CD4-positive, CD25-positive, alpha-beta regulatory T cell (primary cell): ENCODE measurements around the gene HMGCLL1. TPM values are rescaled to one million over a fixed set of nuclear protein-coding genes. Genes with fewer than 3 reads are reported as not detected.

Experiments used
- ATAC-seq, 2 donors: fragments of 150-1000 bp; cut with Tn5 transposase; one replicate each; pipeline ENCODE4 v1.10.0; 2021; ENCODE audit warnings: low read depth in 2 of 2, moderate number of reproducible peaks in 2 of 2, moderate library complexity in 1 of 2
- DNase-seq, 3 donors: peaks; one replicate each; pipeline versions ENCODE4 v3.0.0 to v3.0.0-alpha.2; 2012 to 2022; ENCODE audit warnings: mixed read lengths in 1 of 3
- H3K27ac ChIP-seq: one replicate; pipeline ENCODE4 v1.7.0; 2013; ENCODE audit warnings: mild to moderate bottlenecking, low read length; ENCODE audit not compliant: insufficient read depth, poor library complexity, severe bottlenecking
- H3K27me3 ChIP-seq: one replicate; pipeline ENCODE4 v1.7.0; 2013; ENCODE audit warnings: low read length; ENCODE audit not compliant: control insufficient read depth, insufficient read depth
- H3K36me3 ChIP-seq: one replicate; pipeline ENCODE4 v1.7.0; 2013; ENCODE audit warnings: mild to moderate bottlenecking, low read length, moderate library complexity; ENCODE audit not compliant: control insufficient read depth, insufficient read depth
- H3K4me1 ChIP-seq: 2 replicates; pipeline ENCODE4 v1.7.0; 2013; ENCODE audit warnings: mild to moderate bottlenecking, low read length; ENCODE audit not compliant: insufficient read depth, control insufficient read depth, poor library complexity, severe bottlenecking
- H3K4me3 ChIP-seq: one replicate; pipeline ENCODE4 v1.7.0; 2013; ENCODE audit warnings: low read depth, mild to moderate bottlenecking, low read length, moderate library complexity
- H3K9me3 ChIP-seq, 2 experiments: 1 replicate in 1 of 2; 2 replicates in 1 of 2; pipeline ENCODE4 v1.7.0; 2013; ENCODE audit warnings: low read length in 2 of 2, mild to moderate bottlenecking in 1 of 2, moderate library complexity in 1 of 2; ENCODE audit not compliant: control insufficient read depth in 2 of 2
- H3K27ac Mint-ChIP-seq, 3 donors: one replicate each; pipeline ENCODE4 v1.8.0; 2020 to 2022; ENCODE audit warnings: mild to moderate bottlenecking in 3 of 3, mixed read lengths in 3 of 3, moderate library complexity in 2 of 3
- H3K27me3 Mint-ChIP-seq: one replicate; pipeline ENCODE4 v1.8.0; 2022; ENCODE audit warnings: mild to moderate bottlenecking, mixed read lengths
- H3K36me3 Mint-ChIP-seq: one replicate; pipeline ENCODE4 v1.8.0; 2020; ENCODE audit warnings: mixed read lengths
- H3K4me1 Mint-ChIP-seq, 4 donors: one replicate each; pipeline ENCODE4 v1.8.0; 2020 to 2022; ENCODE audit warnings: mixed read lengths in 4 of 4, mild to moderate bottlenecking in 1 of 4
- H3K4me3 Mint-ChIP-seq, 4 donors: one replicate each; pipeline ENCODE4 v1.8.0; 2020 to 2022; ENCODE audit warnings: mild to moderate bottlenecking in 4 of 4, mixed read lengths in 4 of 4, moderate library complexity in 3 of 4
- H3K9me3 Mint-ChIP-seq, 7 donors: one replicate each; pipeline ENCODE4 v1.8.0; 2020 to 2022; ENCODE audit warnings: mixed read lengths in 7 of 7, mild to moderate bottlenecking in 3 of 7, moderate library complexity in 2 of 7
- polyA plus RNA-seq, 4 donors: library from polyadenylated mRNA; unstranded; fragments of 300-500 nt; fragmentation: Illumina TruSeq; gene quantifications; one replicate each; pipeline ENCODE4 v1.2.3, GENCODE V29; 2021
- total RNA-seq: library from RNA; stranded (reverse); gene quantifications from one replicate; pipeline ENCODE4 v1.2.3, GENCODE V29; 2022

HMGCLL1 gene
- total and polyA plus RNA-seq, 5 donors from 2014 or later: not detected

DNA sequence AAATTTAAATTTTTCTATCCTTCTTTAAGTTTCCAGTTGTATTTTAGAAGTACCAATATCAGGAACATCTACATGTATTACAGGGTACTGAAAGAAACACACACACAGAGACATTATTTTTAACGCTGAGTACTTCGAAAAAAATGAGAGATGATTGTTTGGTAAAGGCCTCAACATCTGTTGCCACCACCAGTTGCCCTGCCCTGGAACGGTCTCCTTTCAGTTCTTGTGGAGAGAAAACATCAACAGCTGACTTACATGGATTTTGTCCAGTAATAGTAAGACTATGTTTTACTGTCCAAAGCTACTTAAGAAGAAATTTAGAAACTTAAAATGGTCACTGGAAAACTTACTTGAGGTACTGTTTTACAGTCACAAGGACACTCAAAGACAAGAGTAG, 16.7 kb downstream of the HMGCLL1 start:
- no peaks in the 10 kb centered on the region for H3K9me3 ChIP-seq
- no peaks in the 10 kb centered on the region for H3K36me3 ChIP-seq
- no peaks in the 10 kb centered on the region for H3K4me1 ChIP-seq
- Mint-ChIP-seq H3K36me3 (no peaks in the 10 kb centered on the region), H3K4me3 (no peak overlapping the region), H3K9me3 (peaks cover 0 to 17% (median 2%) of the 10 kb centered on the region in 7 donors), H3K27ac (no peak overlapping the region), H3K27me3 (no peaks in the 10 kb centered on the region), H3K4me1 (no peaks in the 10 kb centered on the region)
- no peak overlapping the region for H3K4me3 ChIP-seq
- ATAC-seq (no peak), DNase-seq (no peak)
- no peaks in the 10 kb centered on the region for H3K27me3 ChIP-seq
- H3K27ac ChIP-seq: no peak overlapping the region

DNA sequence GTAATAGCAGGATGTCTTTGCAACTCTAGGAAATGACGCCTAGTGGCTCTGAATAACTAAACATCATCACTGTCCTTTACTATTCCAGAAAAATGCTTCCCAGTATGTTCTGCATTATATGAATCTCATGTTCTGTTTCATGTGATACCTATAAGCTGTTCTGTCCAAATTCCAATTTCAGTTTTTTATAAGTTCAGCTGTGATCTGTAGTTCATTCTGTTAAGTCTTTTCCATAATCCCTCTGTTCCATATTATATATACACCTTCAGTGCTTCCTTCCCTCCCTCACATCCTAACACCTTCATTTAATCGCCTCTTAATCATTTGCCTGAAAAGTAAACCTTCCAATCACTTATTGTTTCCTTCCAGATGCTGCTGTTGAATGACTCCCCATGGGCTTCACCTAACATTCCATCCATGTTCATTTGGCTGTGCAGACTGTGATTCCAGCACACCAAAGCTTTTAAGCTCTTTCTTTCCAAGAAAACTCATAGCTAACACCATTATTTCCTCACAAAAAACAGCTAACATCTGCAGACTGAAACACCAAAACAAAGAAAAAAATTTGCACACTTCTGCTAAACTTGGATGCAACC, 18.6 kb downstream of the HMGCLL1 start:
- Histone ChIP-seq H3K27ac (no peak overlapping the region), H3K9me3 (peaks cover 0 to 5% of the 10 kb centered on the region in 2 experiments), H3K27me3 (no peaks in the 10 kb centered on the region), H3K4me1 (no peaks in the 10 kb centered on the region), H3K4me3 (no peak overlapping the region), H3K36me3 (no peaks in the 10 kb centered on the region)
- no peaks in the 10 kb centered on the region for H3K4me1 Mint-ChIP-seq
- no peak for DNase-seq
- ATAC-seq: no peak
- H3K36me3 Mint-ChIP-seq: no peaks in the 10 kb centered on the region
- H3K9me3 Mint-ChIP-seq: peaks cover 0 to 17% (median 2%) of the 10 kb centered on the region in 7 donors
- H3K27me3 Mint-ChIP-seq: no peaks in the 10 kb centered on the region
- no peak overlapping the region for H3K27ac Mint-ChIP-seq
- no peak overlapping the region for H3K4me3 Mint-ChIP-seq

DNA sequence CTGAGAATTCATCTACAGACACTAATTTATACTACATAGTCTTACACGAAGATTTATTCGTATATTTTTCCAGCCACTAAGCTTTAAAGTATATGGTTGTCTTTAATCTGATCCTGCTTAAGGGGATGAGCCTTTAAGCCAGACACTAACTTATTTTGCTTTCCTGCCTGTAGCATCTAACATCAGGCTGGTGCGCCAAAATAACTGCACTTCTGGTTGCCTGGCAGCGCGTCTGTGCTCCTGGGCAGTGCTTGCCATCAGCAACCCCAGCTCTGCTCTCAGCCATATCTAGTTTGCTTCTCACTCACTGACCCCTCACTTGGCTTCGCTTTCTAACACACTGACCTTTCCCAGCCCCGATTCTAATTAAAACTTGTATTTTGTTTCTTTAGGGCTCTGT, 21.8 kb downstream of the HMGCLL1 start:
- no peak for ATAC-seq
- Mint-ChIP-seq H3K27me3 (no peaks in the 10 kb centered on the region), H3K4me3 (no peak overlapping the region), H3K9me3 (peaks cover 0 to 8% (median 2%) of the 10 kb centered on the region in 7 donors), H3K4me1 (no peaks in the 10 kb centered on the region), H3K27ac (no peak overlapping the region), H3K36me3 (no peaks in the 10 kb centered on the region)
- no peak for DNase-seq
- H3K27ac ChIP-seq: no peak overlapping the region
- H3K27me3 ChIP-seq: no peaks in the 10 kb centered on the region
- no peaks in the 10 kb centered on the region for H3K4me1 ChIP-seq
- peaks cover 0 to 5% of the 10 kb centered on the region in 2 experiments for H3K9me3 ChIP-seq
- H3K36me3 ChIP-seq: no peaks in the 10 kb centered on the region
- no peak overlapping the region for H3K4me3 ChIP-seq

DNA sequence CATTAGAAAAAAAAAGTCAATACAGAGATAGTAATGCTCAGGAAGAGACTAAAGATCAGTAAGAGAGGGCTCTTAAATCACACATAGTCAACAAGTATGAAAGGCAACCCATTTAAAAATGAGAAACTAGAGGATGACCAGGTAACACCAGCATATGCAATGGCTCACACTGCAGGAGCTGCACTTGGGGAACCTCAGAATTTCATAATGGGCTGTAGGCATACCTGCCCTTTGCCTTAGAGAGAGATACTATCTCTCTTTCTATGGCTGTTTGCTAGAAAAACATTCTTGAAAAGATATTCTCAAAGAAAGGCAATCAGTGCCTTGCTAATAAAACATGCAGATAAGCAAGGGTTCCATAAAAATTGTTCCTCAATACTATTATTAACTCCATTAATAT, 33.2 kb downstream of the HMGCLL1 start:
- Mint-ChIP-seq H3K27me3 (no peaks in the 10 kb centered on the region), H3K9me3 (peaks cover 0 to 9% (median 4%) of the 10 kb centered on the region in 7 donors), H3K36me3 (no peaks in the 10 kb centered on the region), H3K27ac (no peak overlapping the region), H3K4me3 (no peak overlapping the region), H3K4me1 (no peaks in the 10 kb centered on the region)
- Histone ChIP-seq H3K27me3 (no peaks in the 10 kb centered on the region), H3K4me1 (no peaks in the 10 kb centered on the region), H3K9me3 (no peaks in the 10 kb centered on the region), H3K4me3 (no peak overlapping the region), H3K27ac (no peak overlapping the region), H3K36me3 (no peaks in the 10 kb centered on the region)
- DNase-seq: no peak
- ATAC-seq: no peak

DNA sequence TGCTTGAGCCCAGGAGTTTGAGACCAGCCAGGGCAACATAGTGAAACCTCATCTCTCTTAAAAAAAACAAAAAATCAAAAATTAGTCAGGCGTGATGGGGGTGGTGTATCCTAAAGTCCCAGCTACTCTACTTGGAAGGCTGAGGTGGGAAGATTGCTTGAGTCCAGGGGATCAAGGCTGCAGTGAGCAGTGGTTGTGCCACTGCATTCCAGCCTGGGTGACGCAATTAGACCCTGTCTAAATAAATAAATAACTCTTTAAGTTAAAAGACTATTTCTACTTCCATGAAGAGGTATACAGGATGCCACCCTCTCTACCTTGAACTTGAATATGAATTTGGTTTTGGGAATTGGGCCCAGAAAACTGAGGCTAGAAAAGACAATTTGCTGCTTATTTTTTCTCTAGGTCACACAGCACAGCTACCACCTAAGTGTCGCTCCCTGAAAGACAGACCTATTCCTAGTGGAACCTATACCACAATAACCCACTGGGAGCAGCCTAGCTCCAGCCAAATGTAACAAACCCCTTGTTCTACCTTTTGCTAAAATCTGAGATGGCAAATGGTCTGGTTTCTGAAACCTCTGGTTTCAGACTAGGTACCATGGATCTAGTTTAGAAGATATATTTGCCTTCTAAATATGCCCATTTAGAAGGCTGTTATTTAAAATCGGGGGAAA, 35.2 kb downstream of the HMGCLL1 start:
- Histone ChIP-seq H3K36me3 (no peaks in the 10 kb centered on the region), H3K27ac (no peak overlapping the region), H3K4me3 (no peak overlapping the region), H3K9me3 (no peaks in the 10 kb centered on the region), H3K27me3 (no peaks in the 10 kb centered on the region), H3K4me1 (no peaks in the 10 kb centered on the region)
- H3K4me3 Mint-ChIP-seq: no peak overlapping the region
- no peaks in the 10 kb centered on the region for H3K36me3 Mint-ChIP-seq
- ATAC-seq (no peak), DNase-seq (no peak)
- no peaks in the 10 kb centered on the region for H3K4me1 Mint-ChIP-seq
- H3K9me3 Mint-ChIP-seq: peaks cover 0 to 19% (median 4%) of the 10 kb centered on the region in 7 donors
- no peak overlapping the region for H3K27ac Mint-ChIP-seq
- H3K27me3 Mint-ChIP-seq: no peaks in the 10 kb centered on the region

DNA sequence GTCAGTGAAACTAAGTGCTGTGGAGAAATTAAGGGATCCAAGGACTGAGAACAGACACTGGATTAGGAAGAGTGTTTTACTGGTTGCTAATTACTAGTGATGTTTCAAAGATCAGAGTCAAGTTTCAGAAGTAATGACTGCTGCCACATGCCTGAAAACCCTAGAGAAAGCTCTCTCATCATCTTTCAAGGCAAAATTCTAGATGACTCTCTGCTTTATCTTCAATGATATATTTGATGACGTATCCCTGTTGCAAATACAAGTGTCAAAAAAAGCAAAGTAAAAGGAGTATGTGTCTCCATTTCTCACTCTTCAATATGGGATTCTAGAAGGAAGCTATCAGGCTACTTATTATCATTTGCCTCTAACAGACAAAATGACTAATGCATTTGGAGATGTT, 38.0 kb downstream of the HMGCLL1 start:
- peaks cover 0 to 28% (median 0%) of the 10 kb centered on the region in 7 donors for H3K9me3 Mint-ChIP-seq
- H3K4me3 Mint-ChIP-seq: no peak overlapping the region
- no peaks in the 10 kb centered on the region for H3K4me1 Mint-ChIP-seq
- H3K27me3 Mint-ChIP-seq: no peaks in the 10 kb centered on the region
- Histone ChIP-seq H3K27ac (no peak overlapping the region), H3K4me1 (no peaks in the 10 kb centered on the region), H3K36me3 (no peaks in the 10 kb centered on the region), H3K4me3 (no peak overlapping the region), H3K27me3 (no peaks in the 10 kb centered on the region), H3K9me3 (no peaks in the 10 kb centered on the region)
- no peak for ATAC-seq
- no peaks in the 10 kb centered on the region for H3K36me3 Mint-ChIP-seq
- DNase-seq: no peak
- no peak overlapping the region for H3K27ac Mint-ChIP-seq

DNA sequence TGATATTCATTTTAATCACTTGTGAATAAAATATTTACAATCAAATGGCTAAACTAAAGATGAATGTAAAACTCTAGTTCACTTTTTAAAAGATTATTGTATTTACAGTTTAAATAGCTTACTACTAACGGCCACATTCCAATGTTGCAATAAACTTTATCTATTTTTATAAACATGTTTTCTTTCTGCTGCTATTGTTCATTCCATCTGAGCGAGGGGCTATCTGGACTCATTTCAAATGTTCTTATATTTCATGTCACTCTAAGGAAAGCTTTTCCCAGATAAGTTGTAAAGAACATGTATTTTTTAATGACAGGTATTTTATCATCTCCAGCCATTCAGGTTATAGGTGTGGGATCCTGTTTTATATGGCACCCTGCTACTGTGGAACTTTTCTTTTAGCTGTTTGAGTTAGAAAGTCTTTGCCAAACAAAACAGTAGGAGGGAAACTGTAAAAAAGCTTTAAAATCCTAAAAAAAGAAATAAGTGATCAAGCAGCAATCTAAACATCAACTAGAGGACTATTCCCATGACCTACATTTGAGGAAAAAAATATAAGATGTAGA, 42.5 kb downstream of the HMGCLL1 start:
- Histone ChIP-seq H3K27ac (no peak overlapping the region), H3K36me3 (no peaks in the 10 kb centered on the region), H3K27me3 (no peaks in the 10 kb centered on the region), H3K9me3 (no peaks in the 10 kb centered on the region), H3K4me3 (no peak overlapping the region), H3K4me1 (no peaks in the 10 kb centered on the region)
- no peaks in the 10 kb centered on the region for H3K27me3 Mint-ChIP-seq
- H3K36me3 Mint-ChIP-seq: no peaks in the 10 kb centered on the region
- H3K4me1 Mint-ChIP-seq: no peaks in the 10 kb centered on the region
- H3K9me3 Mint-ChIP-seq: peaks cover 0 to 24% (median 2%) of the 10 kb centered on the region in 7 donors
- H3K27ac Mint-ChIP-seq: no peak overlapping the region
- H3K4me3 Mint-ChIP-seq: no peak overlapping the region
- ATAC-seq: no peak
- DNase-seq: no peak

DNA sequence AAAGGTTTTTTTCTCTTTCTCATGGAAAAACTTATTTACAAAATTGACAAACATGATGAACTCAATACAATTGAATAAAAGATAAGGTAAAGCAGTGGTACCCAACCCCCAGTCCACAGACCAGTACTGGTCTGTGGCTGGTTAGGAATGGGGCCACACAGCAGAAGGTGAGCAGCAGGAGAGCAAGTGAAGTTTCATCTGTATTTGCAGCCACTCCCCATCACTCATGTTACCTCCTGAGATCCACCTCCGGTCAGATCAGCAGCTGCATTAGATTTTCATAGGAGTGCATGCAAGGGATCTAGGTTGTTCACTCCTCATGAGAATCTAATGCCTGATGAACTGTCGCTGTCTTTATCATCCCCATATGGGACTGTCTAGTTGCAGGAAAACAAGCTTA, 47.5 kb downstream of the HMGCLL1 start:
- no peak overlapping the region for H3K27ac ChIP-seq
- H3K9me3 ChIP-seq: no peaks in the 10 kb centered on the region
- Mint-ChIP-seq H3K27ac (no peak overlapping the region), H3K4me3 (no peak overlapping the region), H3K4me1 (no peaks in the 10 kb centered on the region), H3K9me3 (peaks cover 0 to 7% (median 3%) of the 10 kb centered on the region in 7 donors), H3K36me3 (no peaks in the 10 kb centered on the region), H3K27me3 (no peaks in the 10 kb centered on the region)
- H3K4me3 ChIP-seq: no peak overlapping the region
- DNase-seq (no peak), ATAC-seq (no peak)
- H3K36me3 ChIP-seq: no peaks in the 10 kb centered on the region
- H3K27me3 ChIP-seq: no peaks in the 10 kb centered on the region
- H3K4me1 ChIP-seq: no peaks in the 10 kb centered on the region
